Bronchial epithelial cell (primary cell): Measurements from ENCODE around the gene BANP. TPM values are rescaled to one million over a fixed set of nuclear protein-coding genes. Genes with fewer than 3 reads are reported as not detected.
A peak's percentile ranks its signal among the peaks of the same experiment; 100 is the strongest.

Experiments used
- DNase-seq: peaks from one replicate; pipeline ENCODE4 v3.0.0-alpha.2; 2010; ENCODE audit warnings: low read depth
- FAIRE-seq: peaks from 2 replicates; lab custom pipeline; 2011; peaks lifted over from hg19 to GRCh38; lab: Jason Lieb, UNC
- H3K27me3 ChIP-seq: 2 replicates; pipeline ENCODE4 v1.5.1; 2011; ENCODE audit warnings: low read length; ENCODE audit not compliant: control insufficient read depth, insufficient read depth
- H3K36me3 ChIP-seq: 2 replicates; pipeline ENCODE4 v1.5.1; 2011; ENCODE audit warnings: low read length; ENCODE audit not compliant: control insufficient read depth, insufficient read depth
- H3K4me3 ChIP-seq: 2 replicates; pipeline ENCODE4 v1.5.1; 2011; ENCODE audit warnings: mild to moderate bottlenecking, low read depth, low read length, control low read depth
- CTCF ChIP-seq: IDR thresholded peaks from 2 replicates; pipeline ENCODE4 v1.5.1; 2011; ENCODE audit warnings: mild to moderate bottlenecking, moderate library complexity, low read length, control low read depth, inconsistent platforms; ENCODE audit not compliant: insufficient read depth, severe bottlenecking
- total RNA-seq: library from RNA; depleted of rRNA; stranded (reverse); fragments of >200 nt; gene quantifications from 2 replicates; pipeline ENCODE4 v1.2.1, GENCODE V29; 2014

BANP gene
- total RNA-seq, 1 donor from 2014 or later: 22.1 TPM

- Histone ChIP-seq H3K4me3 (peak overlapping the region; percentile 24), H3K27me3 (no peaks in the 10 kb centered on the region), H3K36me3 (no peaks in the 10 kb centered on the region)
- peak; percentile 90 for DNase-seq
- TF ChIP-seq CTCF: no peak
- no peak for FAIRE-seq
Measured at GRCh38 chr16:87945351-87946042, 5.7 kb upstream of the BANP start.

- FAIRE-seq (no peak), DNase-seq (no peak)
- no peak for TF ChIP-seq CTCF
- Histone ChIP-seq H3K27me3 (no peaks in the 10 kb centered on the region), H3K36me3 (no peaks in the 10 kb centered on the region), H3K4me3 (no peak overlapping the region)
Measured at GRCh38 chr16:87946596-87947347, 4.5 kb upstream of the BANP start.

- DNase-seq (no peak), FAIRE-seq (no peak)
- Histone ChIP-seq H3K36me3 (no peaks in the 10 kb centered on the region), H3K4me3 (no peak overlapping the region), H3K27me3 (no peaks in the 10 kb centered on the region)
- no peak for TF ChIP-seq CTCF
Measured at GRCh38 chr16:87947356-87948118, 3.7 kb upstream of the BANP start.

GRCh38 chr16:87948119-87948545 is 3.1 kb upstream of the BANP start:
- TF ChIP-seq CTCF: no peak
- FAIRE-seq: no peak
- no peak for DNase-seq

GRCh38 chr16:87948735-87949070 is 2.5 kb upstream of the BANP start:
- H3K36me3 ChIP-seq: no peaks in the 10 kb centered on the region
- no peaks in the 10 kb centered on the region for H3K27me3 ChIP-seq
- H3K4me3 ChIP-seq: no peak overlapping the region
- no peak for DNase-seq
- no peak for TF ChIP-seq CTCF
- FAIRE-seq: no peak

More at GRCh38 chr16:87948119-87948545, 3.1 kb upstream of the BANP start:
- Histone ChIP-seq H3K27me3 (no peaks in the 10 kb centered on the region), H3K36me3 (no peaks in the 10 kb centered on the region), H3K4me3 (no peak overlapping the region)
